Vagina (tissue), 2 donors: Measurements from ENCODE around the gene PROB1.

Experiments
- CTCF ChIP-seq, 3 experiments: fragments of 450-650 bp in 2 of 3; fragments of 200-600 bp in 1 of 3; sonication (generic) in 1 of 3; IDR thresholded peaks; one replicate each; pipeline ENCODE4 v1.5.1; 2017 to 2019; ENCODE audit warnings: antibody characterized with exemption in 3 of 3, mild to moderate bottlenecking in 2 of 3, moderate library complexity in 2 of 3
- POLR2AphosphoS5 ChIP-seq, 2 donors: sonication (generic); formaldehyde crosslinking; IDR thresholded peaks; one replicate each; pipeline ENCODE4 v1.9.0; 2017; ENCODE audit warnings: antibody characterized with exemption in 2 of 2, mild to moderate bottlenecking in 2 of 2, low read depth in 1 of 2; ENCODE audit not compliant: insufficient read depth in 1 of 2

GRCh38 chr5:139358064-139358463 lies 36.8 kb downstream of the PROB1 start:
- no peak for TF ChIP-seq POLR2AphosphoS5 (IDR thresholded peaks at IDR 0.05; ENCODE audit: insufficient read depth in 1 of 2, low read depth in 1 of 2)
- no peak for TF ChIP-seq CTCF (IDR thresholded peaks at IDR 0.05)
